Measurements from ENCODE around the gene WRNIP1.

The WRNIP1 gene

DNA sequence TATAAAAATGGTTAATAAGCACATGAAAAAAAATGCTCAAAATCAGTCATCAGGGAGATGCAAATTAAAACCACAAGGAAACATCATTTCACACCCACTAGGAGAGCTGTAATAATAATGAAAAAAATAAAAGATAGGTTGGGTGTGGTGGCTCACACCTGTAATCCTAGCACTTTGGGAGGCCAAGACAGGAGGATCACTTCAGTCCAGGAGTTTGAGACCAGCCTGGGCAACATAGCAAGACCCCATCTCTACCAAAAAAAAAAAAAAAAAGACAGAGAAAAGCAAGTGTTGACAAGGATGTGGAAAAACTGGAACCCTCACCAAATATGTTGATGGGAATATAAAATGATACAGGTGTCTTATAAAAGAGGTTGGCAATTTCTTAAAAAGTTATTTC is 11.4 kb upstream of the WRNIP1 start:
- TF ChIP-seq, protein P1, sequence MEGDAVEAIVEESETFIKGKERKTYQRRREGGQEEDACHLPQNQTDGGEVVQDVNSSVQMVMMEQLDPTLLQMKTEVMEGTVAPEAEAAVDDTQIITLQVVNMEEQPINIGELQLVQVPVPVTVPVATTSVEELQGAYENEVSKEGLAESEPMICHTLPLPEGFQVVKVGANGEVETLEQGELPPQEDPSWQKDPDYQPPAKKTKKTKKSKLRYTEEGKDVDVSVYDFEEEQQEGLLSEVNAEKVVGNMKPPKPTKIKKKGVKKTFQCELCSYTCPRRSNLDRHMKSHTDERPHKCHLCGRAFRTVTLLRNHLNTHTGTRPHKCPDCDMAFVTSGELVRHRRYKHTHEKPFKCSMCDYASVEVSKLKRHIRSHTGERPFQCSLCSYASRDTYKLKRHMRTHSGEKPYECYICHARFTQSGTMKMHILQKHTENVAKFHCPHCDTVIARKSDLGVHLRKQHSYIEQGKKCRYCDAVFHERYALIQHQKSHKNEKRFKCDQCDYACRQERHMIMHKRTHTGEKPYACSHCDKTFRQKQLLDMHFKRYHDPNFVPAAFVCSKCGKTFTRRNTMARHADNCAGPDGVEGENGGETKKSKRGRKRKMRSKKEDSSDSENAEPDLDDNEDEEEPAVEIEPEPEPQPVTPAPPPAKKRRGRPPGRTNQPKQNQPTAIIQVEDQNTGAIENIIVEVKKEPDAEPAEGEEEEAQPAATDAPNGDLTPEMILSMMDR (IDR thresholded peaks at IDR 0.05), result no peak

DNA sequence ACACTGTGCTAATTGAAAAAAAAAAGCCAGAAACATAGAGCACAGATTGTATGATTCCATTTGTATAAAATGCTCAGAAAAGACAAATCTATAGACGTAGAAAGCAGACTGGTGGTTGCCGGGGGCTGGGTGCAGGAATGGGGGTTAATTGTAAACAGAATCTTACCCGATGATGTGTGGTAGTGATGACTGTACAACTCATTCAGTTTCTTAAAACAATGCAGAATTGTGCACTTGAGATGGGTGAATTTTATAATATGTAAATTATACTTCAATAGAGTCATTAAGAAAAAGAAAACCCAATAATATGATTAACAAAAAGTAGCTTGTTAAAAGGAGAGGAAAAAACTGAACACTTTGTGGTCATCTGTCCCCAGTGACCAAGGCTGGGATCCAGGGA is 10.8 kb upstream of the WRNIP1 start:
- TF ChIP-seq, protein P1 (IDR thresholded peaks at IDR 0.05), result no peak
- DNase-seq (ENCODE audit: low spot score), result no peak
- Histone ChIP-seq H3K27ac (no peak overlapping the region), H3K4me3 (no peak overlapping the region)

More for the DNA sequence above, 11.4 kb upstream of the WRNIP1 start:
- DNase-seq (ENCODE audit: low spot score), result no peak
- H3K4me3 ChIP-seq, result no peak overlapping the region
- no peak overlapping the region for H3K27ac ChIP-seq

GRCh38 chr6:2754911-2755310 is 10.3 kb upstream of the WRNIP1 start:
- H3K27ac ChIP-seq, result no peak overlapping the region
- TF ChIP-seq, protein P1 (IDR thresholded peaks at IDR 0.05), result no peak
- no peak for DNase-seq (ENCODE audit: low spot score)
- H3K4me3 ChIP-seq, result no peak overlapping the region

- H3K4me3 ChIP-seq, result no peak overlapping the region
- no peak overlapping the region for H3K27ac ChIP-seq
- TF ChIP-seq, protein P1 (IDR thresholded peaks at IDR 0.05), result no peak
- no peak for DNase-seq (ENCODE audit: low spot score)
These were observed 9.7 kb upstream of the WRNIP1 start for GRCh38 chr6:2755456-2755855.

GRCh38 chr6:2756241-2756640 is 9.0 kb upstream of the WRNIP1 start:
- no peak for DNase-seq (ENCODE audit: low spot score)
- no peak overlapping the region for H3K4me3 ChIP-seq
- TF ChIP-seq, protein P1 (IDR thresholded peaks at IDR 0.05), result no peak
- H3K27ac ChIP-seq, result peak overlapping the region in 1 of 2 donors; percentile 20

DNA sequence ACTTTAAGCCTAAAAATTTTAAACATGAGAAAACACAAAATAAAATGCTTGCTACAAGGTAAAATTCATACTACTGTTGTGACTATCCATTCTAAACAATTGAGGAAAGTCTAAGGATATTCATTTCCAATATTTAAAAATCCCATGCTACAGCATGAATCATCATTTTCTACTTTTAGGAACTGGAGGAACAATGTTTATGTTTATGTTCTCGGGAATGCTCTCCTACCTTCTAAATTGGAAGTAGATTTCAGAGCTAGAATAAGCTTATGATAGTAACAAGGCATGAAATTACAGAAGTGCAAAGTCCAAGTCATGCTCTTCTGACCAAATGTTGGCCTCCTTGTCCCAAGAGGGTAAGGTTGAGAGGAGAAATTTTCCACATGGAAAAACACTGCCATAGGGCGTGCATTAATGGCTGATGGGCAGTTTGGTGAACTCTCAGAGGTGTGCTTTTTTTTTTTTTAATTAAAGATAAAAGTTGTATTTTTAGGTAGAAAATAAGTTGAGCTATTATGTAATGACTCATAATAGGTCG is 8.4 kb upstream of the WRNIP1 start:
- no peak overlapping the region for H3K4me3 ChIP-seq

DNA sequence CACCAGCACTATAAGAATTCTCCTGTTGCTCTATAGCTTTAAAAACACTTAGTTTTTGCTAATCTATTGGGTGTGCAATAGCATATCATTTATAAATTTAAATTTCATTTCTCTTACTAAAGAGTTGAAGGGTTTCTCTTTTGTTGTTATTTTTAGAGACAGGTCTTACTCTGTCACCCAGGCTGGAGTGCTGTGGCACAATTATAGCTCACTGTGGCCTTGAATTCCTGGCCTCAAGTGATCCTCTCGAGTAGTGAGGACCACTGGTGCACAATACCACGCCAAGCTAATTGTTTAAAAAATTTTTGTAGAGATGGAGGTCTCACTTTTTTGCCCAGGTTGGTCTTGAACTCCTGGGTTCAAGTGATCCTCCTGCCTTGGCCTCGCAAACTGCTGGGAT is 6.2 kb upstream of the WRNIP1 start:
- no peak for DNase-seq (ENCODE audit: low spot score)
- H3K4me3 ChIP-seq, result no peak overlapping the region
- no peak overlapping the region for H3K27ac ChIP-seq
- TF ChIP-seq, protein P1 (IDR thresholded peaks at IDR 0.05), result no peak

More for the DNA sequence above, 8.4 kb upstream of the WRNIP1 start:
- TF ChIP-seq, protein P1 (IDR thresholded peaks at IDR 0.05), result no peak
- H3K27ac ChIP-seq, result peak overlapping the region in 1 of 2 donors; percentile 20
- DNase-seq (ENCODE audit: low spot score), result no peak

All from coronary artery (tissue), 2 donors.